ENCODE data around the gene MAGI2.
"Not testable (repeated sequence)": the region's sequence is repeated elsewhere in the genome, so short reads cannot be mapped to it uniquely, and the experiment has no call there.

Gene MAGI2

GRCh38 chr7:79452032-79452494 lies 1.4 kb downstream of the MAGI2 start:
- H3K4me3 ChIP-seq (ENCODE audit: insufficient read depth, low read length, poor library complexity, severe bottlenecking): no peak overlapping the region
- no peak for TF ChIP-seq CTCF (IDR thresholded peaks at IDR 0.05; ENCODE audit: insufficient read depth, low read length, poor library complexity, severe bottlenecking)
- H3K79me2 ChIP-seq (ENCODE audit: insufficient read depth, low read length): no peaks in the 10 kb centered on the region
- H3K9me2 ChIP-seq (replicated peaks; ENCODE audit: insufficient read depth, low read length): no peaks in the 10 kb centered on the region
- no peak overlapping the region for H3K4me2 ChIP-seq (ENCODE audit: low read depth, low read length, poor library complexity, severe bottlenecking)
- no peaks in the 10 kb centered on the region for H3F3A ChIP-seq (ENCODE audit: insufficient read depth)
- no peaks in the 10 kb centered on the region for H3K27me3 ChIP-seq (ENCODE audit: low read length)
- H3K9ac ChIP-seq (ENCODE audit: low read length): no peak overlapping the region
- no peak overlapping the region for H3K27ac ChIP-seq (ENCODE audit: low read depth, low read length)
- no peaks in the 10 kb centered on the region for H4K20me1 ChIP-seq (ENCODE audit: low read depth, low read length)
- H3K36me3 ChIP-seq (ENCODE audit: low read length): no peaks in the 10 kb centered on the region
- H2AFZ ChIP-seq (ENCODE audit: low read depth, low read length, severe bottlenecking): no peak overlapping the region
- H3K9me3 ChIP-seq (ENCODE audit: insufficient read depth, low read length): no peaks in the 10 kb centered on the region

- no peak overlapping the region for H3K4me3 ChIP-seq (ENCODE audit: insufficient read depth, low read length, poor library complexity, severe bottlenecking)
- H3K4me2 ChIP-seq (ENCODE audit: low read depth, low read length, poor library complexity, severe bottlenecking): no peak overlapping the region
- TF ChIP-seq EZH2phosphoT487 (conservative IDR thresholded peaks at IDR 0.05; ENCODE audit: low read length): no peak
- TF ChIP-seq CTCF (IDR thresholded peaks at IDR 0.05; ENCODE audit: insufficient read depth, low read length, poor library complexity, severe bottlenecking): no peak
- H3K9me2 ChIP-seq (replicated peaks; ENCODE audit: insufficient read depth, low read length): no peaks in the 10 kb centered on the region
- no peak overlapping the region for H3K9ac ChIP-seq (ENCODE audit: low read length)
- H4K20me1 ChIP-seq (ENCODE audit: low read depth, low read length): no peaks in the 10 kb centered on the region
- H3K9me3 ChIP-seq (ENCODE audit: insufficient read depth, low read length): no peaks in the 10 kb centered on the region
- no peaks in the 10 kb centered on the region for H3F3A ChIP-seq (ENCODE audit: insufficient read depth)
- H2AFZ ChIP-seq (ENCODE audit: low read depth, low read length, severe bottlenecking): no peak overlapping the region
- no peaks in the 10 kb centered on the region for H3K36me3 ChIP-seq (ENCODE audit: low read length)
- no peaks in the 10 kb centered on the region for H3K27me3 ChIP-seq (ENCODE audit: low read length)
- no peaks in the 10 kb centered on the region for H3K79me2 ChIP-seq (ENCODE audit: insufficient read depth, low read length)
- H3K27ac ChIP-seq (ENCODE audit: low read depth, low read length): no peak overlapping the region
These were observed 1.9 kb downstream of the MAGI2 start for GRCh38 chr7:79451580-79451979.

DNA sequence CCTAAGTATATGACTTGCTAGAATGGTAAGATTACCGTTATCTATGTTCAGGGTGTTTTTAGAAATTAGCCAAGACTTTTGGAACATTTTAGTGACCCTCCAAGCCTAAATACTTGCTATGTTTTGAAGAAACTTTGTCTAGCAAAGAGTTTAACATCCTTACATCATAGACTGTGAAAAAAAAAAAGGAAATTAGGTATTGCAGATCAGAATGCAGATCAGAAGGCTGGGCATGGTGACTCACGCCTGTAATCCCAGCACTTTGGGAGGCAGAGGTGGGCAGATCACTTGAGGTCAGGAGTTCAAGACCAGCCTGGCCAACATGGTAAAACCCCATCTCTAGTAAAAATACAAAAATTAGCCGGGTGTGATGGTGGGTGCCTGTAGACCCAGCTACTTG lies 10.7 kb downstream of the MAGI2 start:
- not testable (repeated sequence) for H3F3A ChIP-seq (ENCODE audit: insufficient read depth); H3K9me2 ChIP-seq (replicated peaks; ENCODE audit: insufficient read depth, low read length); H4K20me1 ChIP-seq (ENCODE audit: low read depth, low read length); H3K4me3 ChIP-seq (ENCODE audit: insufficient read depth, low read length, poor library complexity, severe bottlenecking); H3K36me3 ChIP-seq (ENCODE audit: low read length); H2AFZ ChIP-seq (ENCODE audit: low read depth, low read length, severe bottlenecking); H3K27ac ChIP-seq (ENCODE audit: low read depth, low read length); H3K9me3 ChIP-seq (ENCODE audit: insufficient read depth, low read length); H3K27me3 ChIP-seq (ENCODE audit: low read length); H3K4me2 ChIP-seq (ENCODE audit: low read depth, low read length, poor library complexity, severe bottlenecking); H3K79me2 ChIP-seq (ENCODE audit: insufficient read depth, low read length); H3K9ac ChIP-seq (ENCODE audit: low read length)

- Histone ChIP-seq H3K36me3 (ENCODE audit: low read length) (no peaks in the 10 kb centered on the region), H3K4me3 (ENCODE audit: insufficient read depth, low read length, poor library complexity, severe bottlenecking) (no peak overlapping the region), H3K9ac (ENCODE audit: low read length) (no peak overlapping the region), H2AFZ (ENCODE audit: low read depth, low read length, severe bottlenecking) (no peak overlapping the region), H3K4me2 (ENCODE audit: low read depth, low read length, poor library complexity, severe bottlenecking) (no peak overlapping the region), H3K9me3 (ENCODE audit: insufficient read depth, low read length) (no peaks in the 10 kb centered on the region), H3K79me2 (ENCODE audit: insufficient read depth, low read length) (no peaks in the 10 kb centered on the region), H3F3A (ENCODE audit: insufficient read depth) (no peaks in the 10 kb centered on the region), H3K27ac (ENCODE audit: low read depth, low read length) (no peak overlapping the region), H3K27me3 (ENCODE audit: low read length) (no peaks in the 10 kb centered on the region), H3K9me2 (replicated peaks; ENCODE audit: insufficient read depth, low read length) (no peaks in the 10 kb centered on the region), H4K20me1 (ENCODE audit: low read depth, low read length) (no peaks in the 10 kb centered on the region)
- TF ChIP-seq CTCF (IDR thresholded peaks at IDR 0.05; ENCODE audit: insufficient read depth, low read length, poor library complexity, severe bottlenecking) (no peak), EZH2phosphoT487 (conservative IDR thresholded peaks at IDR 0.05; ENCODE audit: low read length) (no peak)
These were observed 17.1 kb downstream of the MAGI2 start for GRCh38 chr7:79436378-79436777.
